HFFc6 (cell line): ENCODE results near the gene NOXA1. TPM values are rescaled to one million over a fixed set of nuclear protein-coding genes. Genes with fewer than 3 reads are reported as not detected.

Source experiments
- DNase-seq: peaks from one replicate; pipeline ENCODE4 v3.0.0-alpha.2; 2018
- H3K27ac Mint-ChIP-seq: 2 replicates; pipeline ENCODE4 v1.8.0; 2020; ENCODE audit warnings: mild to moderate bottlenecking, mixed read lengths
- H3K27me3 Mint-ChIP-seq: 2 replicates; pipeline ENCODE4 v1.8.0; 2021; ENCODE audit warnings: mild to moderate bottlenecking, moderate library complexity, mixed read lengths; ENCODE audit not compliant: insufficient read depth
- H3K36me3 Mint-ChIP-seq: 2 replicates; pipeline ENCODE4 v1.8.0; 2021; ENCODE audit warnings: low read depth, mixed read lengths
- H3K4me1 Mint-ChIP-seq: 2 replicates; pipeline ENCODE4 v1.8.0; 2020; ENCODE audit warnings: low read depth, mixed read lengths
- H3K4me3 Mint-ChIP-seq: 2 replicates; pipeline ENCODE4 v1.8.0; 2020; ENCODE audit warnings: mild to moderate bottlenecking, moderate library complexity, mixed read lengths
- H3K9me3 Mint-ChIP-seq: 2 replicates; pipeline ENCODE4 v1.8.0; 2020; ENCODE audit warnings: mild to moderate bottlenecking, mixed read lengths
- CTCF ChIP-seq: fragments of 200-600 bp; sonication (generic); IDR thresholded peaks from 2 replicates; pipeline ENCODE4 v1.5.0; 2021; ENCODE audit warnings: antibody characterized with exemption, mild to moderate bottlenecking
- total RNA-seq, 6 experiments: library from RNA; stranded (reverse); fragmentation: NEBNext Ultra II Directional; extraction: Animal tissue kit (Norgen Biotek cat#: 25700); gene quantifications; 2 replicates in 1 of 6; 3 replicates in 5 of 6; pipeline ENCODE4 v1.2.3, GENCODE V29; 2021

NOXA1 gene
- total RNA-seq, 6 experiments from 2014 or later: 0.09 to 0.36 (median 0.20) TPM; not detected in 1

- H3K27ac Mint-ChIP-seq: no peak overlapping the region
- H3K36me3 Mint-ChIP-seq: no peaks in the 10 kb centered on the region
- no peak for DNase-seq
- no peaks in the 10 kb centered on the region for H3K4me1 Mint-ChIP-seq
- no peaks in the 10 kb centered on the region; the same call in 1 of the 2 replicates for H3K27me3 Mint-ChIP-seq
- TF ChIP-seq CTCF: no peak
- H3K4me3 Mint-ChIP-seq: no peak overlapping the region
- no peaks in the 10 kb centered on the region for H3K9me3 Mint-ChIP-seq
These were observed 7.7 kb downstream of the NOXA1 start for GRCh38 chr9:137430723-137431415.

GRCh38 chr9:137431416-137431931, 8.3 kb downstream of the NOXA1 start:
- no peak overlapping the region for H3K4me3 Mint-ChIP-seq
- no peak for TF ChIP-seq CTCF
- no peaks in the 10 kb centered on the region for H3K4me1 Mint-ChIP-seq
- H3K27me3 Mint-ChIP-seq: no peaks in the 10 kb centered on the region; the same call in 1 of the 2 replicates
- H3K27ac Mint-ChIP-seq: no peak overlapping the region
- H3K9me3 Mint-ChIP-seq: no peaks in the 10 kb centered on the region
- no peak for DNase-seq
- H3K36me3 Mint-ChIP-seq: no peaks in the 10 kb centered on the region

- Mint-ChIP-seq H3K9me3 (no peaks in the 10 kb centered on the region), H3K36me3 (no peaks in the 10 kb centered on the region), H3K27ac (no peak overlapping the region), H3K27me3 (peaks cover 1% of the 10 kb centered on the region; the same call in 1 of the 2 replicates), H3K4me3 (no peak overlapping the region), H3K4me1 (no peaks in the 10 kb centered on the region)
- no peak for DNase-seq
- no peak for TF ChIP-seq CTCF
These were observed 9.6 kb downstream of the NOXA1 start for GRCh38 chr9:137432687-137433348.

- Mint-ChIP-seq H3K4me1 (no peaks in the 10 kb centered on the region), H3K9me3 (no peaks in the 10 kb centered on the region), H3K27ac (no peak overlapping the region), H3K36me3 (no peaks in the 10 kb centered on the region), H3K27me3 (peaks cover 2% of the 10 kb centered on the region; the same call in 1 of the 2 replicates), H3K4me3 (no peak overlapping the region)
- DNase-seq: no peak
- no peak for TF ChIP-seq CTCF
These were observed 10.2 kb downstream of the NOXA1 start for GRCh38 chr9:137433349-137433915.

- Mint-ChIP-seq H3K9me3 (no peaks in the 10 kb centered on the region), H3K27ac (no peak overlapping the region), H3K4me3 (no peak overlapping the region), H3K4me1 (no peaks in the 10 kb centered on the region), H3K27me3 (peaks cover 2% of the 10 kb centered on the region; the same call in 1 of the 2 replicates), H3K36me3 (no peaks in the 10 kb centered on the region)
- TF ChIP-seq CTCF: no peak
- no peak for DNase-seq
These were observed 10.8 kb downstream of the NOXA1 start for GRCh38 chr9:137433916-137434431.
